ENCODE results near the gene INPP4B. TPM values are rescaled to one million over a fixed set of nuclear protein-coding genes. Genes with fewer than 3 reads are reported as not detected.
"Not testable (repeated sequence)": the region's sequence is repeated elsewhere in the genome, so short reads cannot be mapped to it uniquely, and the experiment has no call there.

Gene INPP4B
- polyA plus RNA-seq, 4 donors: 6.2 to 9.6 (median 8.4) TPM

- DNase-seq (ENCODE audit: low read depth in 4 of 4, low spot score in 2 of 4): no peak
Measured at GRCh38 chr4:142120921-142121320, 725.2 kb downstream of the INPP4B start.

- DNase-seq (ENCODE audit: low read depth in 4 of 4, low spot score in 2 of 4): no peak
Measured at GRCh38 chr4:142112451-142112850, 733.6 kb downstream of the INPP4B start.

- DNase-seq (ENCODE audit: low read depth in 4 of 4, low spot score in 2 of 4): no peak
Measured at GRCh38 chr4:142110136-142110535, 736.0 kb downstream of the INPP4B start.

GRCh38 chr4:142104041-142104440 is 742.1 kb downstream of the INPP4B start:
- DNase-seq (ENCODE audit: low read depth in 4 of 4, low spot score in 2 of 4): no peak

GRCh38 chr4:142101401-142101800 is 744.7 kb downstream of the INPP4B start:
- DNase-seq (ENCODE audit: low read depth in 4 of 4, low spot score in 2 of 4): no peak

- DNase-seq (ENCODE audit: low read depth in 4 of 4, low spot score in 2 of 4): no peak
Measured at GRCh38 chr4:142100941-142101340, 745.2 kb downstream of the INPP4B start.

- DNase-seq (ENCODE audit: low read depth in 4 of 4, low spot score in 2 of 4): no peak
Measured at GRCh38 chr4:142098900-142099545, 747.1 kb downstream of the INPP4B start.

GRCh38 chr4:142098380-142098779 is 747.7 kb downstream of the INPP4B start:
- no peak for DNase-seq (ENCODE audit: low read depth in 4 of 4, low spot score in 2 of 4)

- DNase-seq (ENCODE audit: low read depth in 4 of 4, low spot score in 2 of 4): no peak
Measured at GRCh38 chr4:142097015-142097414, 749.1 kb downstream of the INPP4B start.

- DNase-seq (ENCODE audit: low read depth in 4 of 4, low spot score in 2 of 4): no peak
Measured at GRCh38 chr4:142095886-142096605, 750.1 kb downstream of the INPP4B start.

- no peak for DNase-seq (ENCODE audit: low read depth in 4 of 4, low spot score in 2 of 4)
Measured at GRCh38 chr4:142092941-142093340, 753.2 kb downstream of the INPP4B start.

GRCh38 chr4:142091691-142092182 is 754.4 kb downstream of the INPP4B start:
- no peak for DNase-seq (ENCODE audit: low read depth in 4 of 4, low spot score in 2 of 4)

- DNase-seq (ENCODE audit: low read depth in 4 of 4, low spot score in 2 of 4): no peak
Measured at GRCh38 chr4:142091085-142091513, 755.0 kb downstream of the INPP4B start.

GRCh38 chr4:142088906-142089305 is 757.2 kb downstream of the INPP4B start:
- no peak for DNase-seq (ENCODE audit: low read depth in 4 of 4, low spot score in 2 of 4)

- no peak for DNase-seq (ENCODE audit: low read depth in 4 of 4, low spot score in 2 of 4)
Measured at GRCh38 chr4:142085513-142086292, 760.4 kb downstream of the INPP4B start.

GRCh38 chr4:142083264-142083663 is 762.8 kb downstream of the INPP4B start:
- DNase-seq (ENCODE audit: low read depth in 4 of 4, low spot score in 2 of 4): no peak

- no peak for DNase-seq (ENCODE audit: low read depth in 4 of 4, low spot score in 2 of 4)
Measured at GRCh38 chr4:142081025-142081424, 765.1 kb downstream of the INPP4B start.

- no peak for DNase-seq (ENCODE audit: low read depth in 4 of 4, low spot score in 2 of 4)
Measured at GRCh38 chr4:142079959-142080358, 766.1 kb downstream of the INPP4B start.

- no peak for DNase-seq (ENCODE audit: low read depth in 4 of 4, low spot score in 2 of 4)
Measured at GRCh38 chr4:142077048-142077447, 769.1 kb downstream of the INPP4B start.

- not testable (repeated sequence) for DNase-seq (ENCODE audit: low read depth in 4 of 4, low spot score in 2 of 4)
Measured at GRCh38 chr4:142068304-142068703, 777.8 kb downstream of the INPP4B start.

- not testable (repeated sequence) for DNase-seq (ENCODE audit: low read depth in 4 of 4, low spot score in 2 of 4)
Measured at GRCh38 chr4:142066562-142066961, 779.5 kb downstream of the INPP4B start.
